ENCODE measurements around the gene FBLN5.

- no peak for TF ChIP-seq EZH2 (IDR thresholded peaks at IDR 0.05; ENCODE audit: low read depth)
- TF ChIP-seq CTCF (conservative IDR thresholded peaks at IDR 0.05): no peak
Measured at GRCh38 chr14:91896419-91896818, 51.1 kb downstream of the FBLN5 start.

All from PC-9 (cell line).